ENCODE data around the gene VASH2. TPM values are rescaled to one million over a fixed set of nuclear protein-coding genes. Genes with fewer than 3 reads are reported as not detected.
A peak's percentile ranks its signal among the peaks of the same experiment; 100 is the strongest.

Gene VASH2
- total and polyA plus RNA-seq, 8 donors = 2.4 to 38.6 (median 29.4) TPM

DNA sequence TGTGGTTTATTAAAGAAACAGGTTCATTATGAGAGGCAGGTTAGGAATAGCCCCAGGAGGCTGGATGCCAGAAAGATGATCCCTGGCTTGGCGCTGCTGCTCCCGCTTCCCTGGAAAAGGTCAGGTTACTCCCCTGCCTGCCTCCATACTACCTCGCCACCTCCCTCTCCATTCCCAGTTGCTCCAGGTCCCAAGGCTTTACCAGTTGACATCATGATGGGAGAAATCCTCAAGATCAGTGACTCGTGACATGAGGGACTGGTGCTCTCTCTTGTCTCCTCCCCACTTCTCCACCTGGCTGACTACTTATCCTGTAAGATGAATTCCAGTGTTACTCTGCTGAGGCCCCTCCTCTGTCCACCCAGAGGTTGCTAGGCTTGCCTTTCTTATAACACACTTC lies 19.7 kb downstream of the VASH2 start:
- Histone ChIP-seq H3K27ac (no peak overlapping the region), H3K9me3 (no peaks in the 10 kb centered on the region), H3K4me1 (no peaks in the 10 kb centered on the region), H3K4me3 (no peak overlapping the region), H3K36me3 (no peaks in the 10 kb centered on the region), H3K27me3 (no peaks in the 10 kb centered on the region)
- DNase-seq (no peak), ATAC-seq (peak; percentile 38)
- no peak for TF ChIP-seq CTCF (IDR thresholded peaks at IDR 0.05)
- intact Hi-C loops (cut with DNase I) = no loop called here

GRCh38 chr1:212971312-212971711 lies 21.0 kb downstream of the VASH2 start:
- ATAC-seq = peak; percentile 96
- Histone ChIP-seq H3K36me3 (no peaks in the 10 kb centered on the region), H3K9me3 (no peaks in the 10 kb centered on the region), H3K27ac (peak overlapping the region in 1 of 2 donors; percentile 30), H3K4me1 (no peaks in the 10 kb centered on the region), H3K27me3 (no peaks in the 10 kb centered on the region), H3K4me3 (no peak overlapping the region)
- TF ChIP-seq CTCF (IDR thresholded peaks at IDR 0.05) = no peak
- intact Hi-C loops (cut with DNase I) = no loop called here
- peak in 1 of 4 donors; percentile 36 for DNase-seq

GRCh38 chr1:212973426-212973825 lies 23.1 kb downstream of the VASH2 start:
- Histone ChIP-seq H3K4me3 (no peak overlapping the region), H3K27me3 (no peaks in the 10 kb centered on the region), H3K27ac (no peak overlapping the region), H3K36me3 (no peaks in the 10 kb centered on the region), H3K9me3 (no peaks in the 10 kb centered on the region), H3K4me1 (no peaks in the 10 kb centered on the region)
- intact Hi-C loops (cut with DNase I) = no loop called here
- ATAC-seq = no peak
- DNase-seq = no peak
- TF ChIP-seq CTCF (IDR thresholded peaks at IDR 0.05) = no peak

- Histone ChIP-seq H3K4me1 (no peaks in the 10 kb centered on the region), H3K27ac (no peak overlapping the region), H3K27me3 (no peaks in the 10 kb centered on the region), H3K9me3 (no peaks in the 10 kb centered on the region), H3K4me3 (no peak overlapping the region), H3K36me3 (no peaks in the 10 kb centered on the region)
- no peak for DNase-seq
- intact Hi-C loops (cut with DNase I) = no loop called here
- no peak for TF ChIP-seq CTCF (IDR thresholded peaks at IDR 0.05)
- no peak for ATAC-seq
Observed at GRCh38 chr1:212973899-212974298, 23.6 kb downstream of the VASH2 start.

- DNase-seq (no peak), ATAC-seq (no peak)
- no peaks in the 10 kb centered on the region for H3K9me3 ChIP-seq
- no peak overlapping the region for H3K4me3 ChIP-seq
- H3K36me3 ChIP-seq = no peaks in the 10 kb centered on the region
- no peak overlapping the region for H3K27ac ChIP-seq
- TF ChIP-seq CTCF (IDR thresholded peaks at IDR 0.05) = no peak
- H3K4me1 ChIP-seq = no peaks in the 10 kb centered on the region
- H3K27me3 ChIP-seq = no peaks in the 10 kb centered on the region
- intact Hi-C loops (cut with DNase I) = no loop called here
Observed at GRCh38 chr1:212974711-212975110, 24.4 kb downstream of the VASH2 start.
